CD14-positive monocyte (primary cell): ENCODE data around the gene CNST. TPM values are rescaled to one million over a fixed set of nuclear protein-coding genes. Genes with fewer than 3 reads are reported as not detected.

Source experiments
- DNase-seq, 3 donors: peaks; one replicate each; pipeline ENCODE4 v3.0.0-alpha.2; 2011 to 2022
- H2AFZ ChIP-seq: 2 replicates; pipeline ENCODE4 v1.6.0; 2012; ENCODE audit warnings: mild to moderate bottlenecking, low read depth, low read length, inconsistent platforms; ENCODE audit not compliant: insufficient read depth, poor library complexity, severe bottlenecking
- H3K27ac ChIP-seq, 2 donors: 1 replicate in 1 of 2; 2 replicates in 1 of 2; pipeline ENCODE4 v1.5.1; 2012 to 2013; ENCODE audit warnings: low read length in 2 of 2, control low read depth in 1 of 2, inconsistent platforms in 1 of 2, low read depth in 1 of 2, mild to moderate bottlenecking in 1 of 2
- H3K27me3 ChIP-seq, 2 donors: one replicate each; pipeline versions ENCODE4 v1.6.0 to v1.6.1; 2011 to 2013; ENCODE audit warnings: low read length in 2 of 2; ENCODE audit not compliant: control insufficient read depth in 2 of 2, insufficient read depth in 2 of 2
- H3K36me3 ChIP-seq, 2 donors: replicated peaks in 1 of 2; 1 replicate in 1 of 2; 2 replicates in 1 of 2; pipeline versions ENCODE4 v1.5.1 to v1.6.1; 2012 to 2013; ENCODE audit warnings: low read length in 2 of 2, control low read depth in 1 of 2, inconsistent platforms in 1 of 2, mild to moderate bottlenecking in 1 of 2; ENCODE audit not compliant: insufficient read depth in 2 of 2, control insufficient read depth in 1 of 2
- H3K4me1 ChIP-seq, 2 donors: 1 replicate in 1 of 2; 2 replicates in 1 of 2; pipeline versions ENCODE4 v1.5.1 to v1.6.1; 2012 to 2013; ENCODE audit warnings: low read length in 2 of 2, control low read depth in 1 of 2, inconsistent platforms in 1 of 2, mild to moderate bottlenecking in 1 of 2, moderate library complexity in 1 of 2; ENCODE audit not compliant: insufficient read depth in 2 of 2, control insufficient read depth in 1 of 2
- H3K4me2 ChIP-seq: replicated peaks from 2 replicates; pipeline ENCODE3; 2012; ENCODE audit warnings: low read length, moderate library complexity, mild to moderate bottlenecking; ENCODE audit not compliant: poor library complexity, severe bottlenecking; ENCODE audit errors: extremely low read depth
- H3K4me3 ChIP-seq, 3 experiments: fragments of 200-600 bp in 1 of 3; sonication (generic) in 1 of 3; replicated peaks in 1 of 3; 1 replicate in 2 of 3; 2 replicates in 1 of 3; pipeline ENCODE4 v1.5.1; 2011 to 2013; ENCODE audit warnings: low read length in 3 of 3, mild to moderate bottlenecking in 3 of 3, control low read depth in 2 of 3, low read depth in 2 of 3, inconsistent platforms in 1 of 3, moderate library complexity in 1 of 3
- H3K79me2 ChIP-seq: 2 replicates; pipeline ENCODE4 v1.6.0; 2012; ENCODE audit warnings: mild to moderate bottlenecking, control low read depth, inconsistent platforms, low read length, moderate library complexity; ENCODE audit not compliant: insufficient read depth
- H3K9ac ChIP-seq: 2 replicates; pipeline ENCODE4 v1.6.0; 2017; ENCODE audit warnings: low read length, mild to moderate bottlenecking; ENCODE audit not compliant: insufficient read depth, poor library complexity, severe bottlenecking
- H3K9me3 ChIP-seq, 2 donors: replicated peaks in 1 of 2; 1 replicate in 1 of 2; 2 replicates in 1 of 2; pipeline versions ENCODE4 v1.5.1 to v1.6.1; 2012 to 2013; ENCODE audit warnings: low read length in 2 of 2, control low read depth in 1 of 2; ENCODE audit not compliant: control insufficient read depth in 1 of 2, insufficient read depth in 1 of 2
- H4K20me1 ChIP-seq: 2 replicates; pipeline ENCODE4 v1.6.0; 2012; ENCODE audit warnings: mild to moderate bottlenecking, low read length, control low read depth, moderate library complexity; ENCODE audit not compliant: insufficient read depth
- H3K27ac Mint-ChIP-seq, 7 donors: one replicate each; pipeline ENCODE4 v1.8.0; 2020; ENCODE audit warnings: mild to moderate bottlenecking in 7 of 7, mixed read lengths in 7 of 7, moderate library complexity in 6 of 7, inconsistent platforms in 2 of 7
- H3K27me3 Mint-ChIP-seq, 3 donors: one replicate each; pipeline ENCODE4 v1.8.0; 2021 to 2022; ENCODE audit warnings: low read depth in 3 of 3, mild to moderate bottlenecking in 3 of 3, mixed read lengths in 3 of 3, moderate library complexity in 3 of 3, inconsistent platforms in 1 of 3
- H3K36me3 Mint-ChIP-seq, 2 donors: one replicate each; pipeline ENCODE4 v1.8.0; 2020; ENCODE audit warnings: mixed read lengths in 2 of 2, inconsistent platforms in 1 of 2, mild to moderate bottlenecking in 1 of 2
- H3K4me1 Mint-ChIP-seq: one replicate; pipeline ENCODE4 v1.8.0; 2020; ENCODE audit warnings: mild to moderate bottlenecking, mixed read lengths
- H3K4me3 Mint-ChIP-seq, 2 donors: one replicate each; pipeline ENCODE4 v1.8.0; 2020; ENCODE audit warnings: mild to moderate bottlenecking in 2 of 2, mixed read lengths in 2 of 2, moderate library complexity in 1 of 2
- H3K9me3 Mint-ChIP-seq, 7 donors: one replicate each; pipeline ENCODE4 v1.8.0; 2020 to 2022; ENCODE audit warnings: mixed read lengths in 7 of 7, mild to moderate bottlenecking in 6 of 7, moderate library complexity in 6 of 7, inconsistent platforms in 2 of 7
- WGBS: methylation state at CpG from one replicate; pipeline ENCODE4 v1.1.5; 2013; ENCODE audit warnings: missing lambda C conversion rate; ENCODE audit not compliant: insufficient coverage; 5-methylcytosine and 5-hydroxymethylcytosine counted together
- intact Hi-C, 2 donors: fragments of 100-400 bp; cut with micrococcal nuclease; formaldehyde crosslinking; loops; one replicate each; pipeline versions ENCODE4 v1.15.0 to v1.15.1; 2023
- polyA plus RNA-seq, 3 donors: library from polyadenylated mRNA; depleted of rRNA in 1 of 3; unstranded in 2 of 3; stranded (reverse) in 1 of 3; fragments of 300-500 nt in 2 of 3; fragments of >200 nt in 1 of 3; fragmentation: Illumina TruSeq in 2 of 3; gene quantifications; 1 replicate in 2 of 3; 2 replicates in 1 of 3; pipeline ENCODE4 v1.2.3, GENCODE V29; 2012 to 2021
- TF ChIP-seq, protein P1 (sequence below): fragments of 200-600 bp; IDR thresholded peaks from one replicate; pipeline ENCODE4 v1.8.0; 2022; ENCODE audit warnings: antibody characterized with exemption, mild to moderate bottlenecking

The CNST gene
- polyA plus RNA-seq, 3 donors, result 11.0 to 14.1 (median 13.7) TPM

DNA sequence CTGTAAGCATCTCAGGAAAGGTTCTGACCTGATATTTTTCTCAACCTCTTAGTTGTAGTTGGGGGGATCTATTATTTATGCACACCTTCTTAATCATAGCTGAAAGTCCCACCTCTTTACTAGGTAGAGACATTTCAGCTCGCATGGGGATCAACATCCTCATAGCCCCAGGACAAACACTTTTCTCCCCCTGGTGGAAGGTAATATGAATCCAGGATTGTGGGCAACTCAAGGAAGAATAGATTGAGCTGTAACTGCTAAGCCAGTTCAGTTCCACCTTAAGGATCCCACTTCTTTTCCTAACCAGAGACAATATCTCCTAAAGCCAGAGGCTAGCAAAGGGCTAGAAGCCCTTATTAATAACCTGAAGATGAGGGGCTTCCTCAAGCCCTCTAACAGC, 33.7 kb upstream of the CNST start:
- Histone ChIP-seq H3K9me3 (peaks cover 16 to 41% of the 10 kb centered on the region in 2 donors), H3K36me3 (no peaks in the 10 kb centered on the region), H2AFZ (no peak overlapping the region), H3K4me3 (no peak overlapping the region), H4K20me1 (no peaks in the 10 kb centered on the region), H3K79me2 (no peaks in the 10 kb centered on the region), H3K27me3 (no peaks in the 10 kb centered on the region), H3K9ac (no peak overlapping the region), H3K4me2 (no peak overlapping the region), H3K27ac (no peak overlapping the region), H3K4me1 (peaks cover 3 to 4% of the 10 kb centered on the region in 2 donors)
- no CpG with 5 or more reads among the region's 1 CpG for WGBS
- no peaks in the 10 kb centered on the region for H3K36me3 Mint-ChIP-seq
- H3K27me3 Mint-ChIP-seq, result peaks cover 0 to 2% (median 0%) of the 10 kb centered on the region in 3 donors
- peaks cover 6% of the 10 kb centered on the region for H3K4me1 Mint-ChIP-seq
- peaks cover 11 to 53% (median 37%) of the 10 kb centered on the region in 7 donors for H3K9me3 Mint-ChIP-seq
- H3K4me3 Mint-ChIP-seq, result no peak overlapping the region
- no peak overlapping the region for H3K27ac Mint-ChIP-seq
- TF ChIP-seq, protein P1, sequence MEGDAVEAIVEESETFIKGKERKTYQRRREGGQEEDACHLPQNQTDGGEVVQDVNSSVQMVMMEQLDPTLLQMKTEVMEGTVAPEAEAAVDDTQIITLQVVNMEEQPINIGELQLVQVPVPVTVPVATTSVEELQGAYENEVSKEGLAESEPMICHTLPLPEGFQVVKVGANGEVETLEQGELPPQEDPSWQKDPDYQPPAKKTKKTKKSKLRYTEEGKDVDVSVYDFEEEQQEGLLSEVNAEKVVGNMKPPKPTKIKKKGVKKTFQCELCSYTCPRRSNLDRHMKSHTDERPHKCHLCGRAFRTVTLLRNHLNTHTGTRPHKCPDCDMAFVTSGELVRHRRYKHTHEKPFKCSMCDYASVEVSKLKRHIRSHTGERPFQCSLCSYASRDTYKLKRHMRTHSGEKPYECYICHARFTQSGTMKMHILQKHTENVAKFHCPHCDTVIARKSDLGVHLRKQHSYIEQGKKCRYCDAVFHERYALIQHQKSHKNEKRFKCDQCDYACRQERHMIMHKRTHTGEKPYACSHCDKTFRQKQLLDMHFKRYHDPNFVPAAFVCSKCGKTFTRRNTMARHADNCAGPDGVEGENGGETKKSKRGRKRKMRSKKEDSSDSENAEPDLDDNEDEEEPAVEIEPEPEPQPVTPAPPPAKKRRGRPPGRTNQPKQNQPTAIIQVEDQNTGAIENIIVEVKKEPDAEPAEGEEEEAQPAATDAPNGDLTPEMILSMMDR, result no peak
- intact Hi-C loops, result no loop called here
- DNase-seq, result no peak

DNA sequence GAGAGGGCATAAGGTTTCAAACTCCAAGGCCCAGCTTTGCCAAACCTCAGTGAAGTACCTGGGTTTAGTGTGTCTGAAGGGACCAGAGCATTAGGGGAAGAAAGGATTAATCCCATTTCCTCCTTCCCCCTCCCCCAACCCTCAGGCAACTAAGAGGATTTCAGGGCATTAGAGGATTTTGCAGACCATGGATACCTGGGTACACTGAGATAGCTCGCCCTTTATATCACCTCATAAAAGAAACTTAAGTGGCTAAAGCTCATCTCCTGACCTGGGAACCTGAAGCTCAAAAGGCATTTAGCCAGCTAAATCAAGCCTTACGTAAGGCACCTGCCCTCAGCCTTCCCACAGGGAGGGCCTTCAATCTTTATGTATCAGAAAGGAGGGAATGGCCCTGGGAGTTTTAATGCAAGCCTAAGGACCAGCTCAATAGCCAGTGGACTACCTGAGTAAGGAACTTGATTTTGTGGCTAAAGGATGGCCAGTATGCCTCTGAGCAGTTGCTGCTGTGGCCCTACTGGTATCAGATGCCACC, 32.8 kb upstream of the CNST start:
- H3K79me2 ChIP-seq, result no peaks in the 10 kb centered on the region
- no peak overlapping the region for H3K9ac ChIP-seq
- intact Hi-C loops, result no loop called here
- no peak overlapping the region for H3K4me3 Mint-ChIP-seq
- peaks cover 8 to 52% (median 33%) of the 10 kb centered on the region in 7 donors for H3K9me3 Mint-ChIP-seq
- peak overlapping the region in 1 of 7 donors; percentile 68 for H3K27ac Mint-ChIP-seq
- peaks cover 16 to 32% of the 10 kb centered on the region in 2 donors for H3K9me3 ChIP-seq
- H3K4me2 ChIP-seq, result no peak overlapping the region
- DNase-seq, result no peak
- no peaks in the 10 kb centered on the region for H3K4me1 Mint-ChIP-seq
- H3K4me3 ChIP-seq, result no peak overlapping the region
- peaks cover 0 to 2% (median 0%) of the 10 kb centered on the region in 3 donors for H3K27me3 Mint-ChIP-seq
- H3K36me3 Mint-ChIP-seq, result no peaks in the 10 kb centered on the region
- H3K27ac ChIP-seq, result no peak overlapping the region
- WGBS, result 78% methylated on average over 1 of the region's 2 CpGs
- TF ChIP-seq, protein P1, result no peak
- H3K36me3 ChIP-seq, result no peaks in the 10 kb centered on the region
- no peaks in the 10 kb centered on the region for H4K20me1 ChIP-seq
- no peak overlapping the region for H2AFZ ChIP-seq
- H3K27me3 ChIP-seq, result no peaks in the 10 kb centered on the region
- no peaks in the 10 kb centered on the region for H3K4me1 ChIP-seq
